Measurements from ENCODE around the gene WHAMM. TPM values are rescaled to one million over a fixed set of nuclear protein-coding genes. Genes with fewer than 3 reads are reported as not detected.
A peak's percentile ranks its signal among the peaks of the same experiment; 100 is the strongest.

WHAMM gene
- total RNA-seq, 1 experiment from 2014 or later = 6.9 TPM

DNA sequence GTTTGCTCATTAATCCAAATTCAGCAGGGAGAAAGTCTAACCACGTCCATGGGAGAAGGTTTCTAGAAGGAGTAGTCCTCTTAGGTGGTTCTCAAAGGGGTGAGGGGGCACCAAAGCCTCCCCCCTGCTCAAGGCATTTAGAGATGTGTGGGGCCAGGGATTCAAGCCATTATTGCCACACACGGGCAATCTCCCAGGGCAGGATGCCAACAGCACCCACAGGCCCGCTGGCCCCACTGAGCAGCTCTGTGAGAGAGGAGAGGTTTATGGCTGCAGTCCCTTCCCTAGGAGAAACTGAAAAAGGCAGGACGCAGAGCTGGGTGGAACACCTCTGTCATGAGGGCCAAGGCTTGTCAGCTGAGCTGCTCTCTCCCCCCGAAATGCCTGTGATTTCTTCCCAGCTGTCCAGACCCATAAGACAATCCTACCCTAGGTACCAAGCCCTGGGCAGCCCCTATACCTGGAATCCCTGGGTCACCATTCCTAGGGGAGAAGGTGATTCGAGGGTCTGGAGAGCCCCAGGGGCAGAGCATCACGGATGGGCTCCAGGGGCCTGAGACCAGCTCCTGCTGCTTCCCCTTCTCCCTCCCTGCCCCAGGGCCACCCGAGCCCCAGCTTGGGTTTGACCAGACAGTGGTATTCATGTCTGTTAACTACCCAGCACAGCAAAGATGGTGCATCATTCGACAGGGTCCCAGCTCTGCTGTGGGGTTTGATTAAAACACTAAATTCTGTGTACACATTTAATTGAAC lies 39.0 kb downstream of the WHAMM start:
- H3K27ac ChIP-seq = no peak overlapping the region
- no peak overlapping the region for H3K4me3 ChIP-seq
- no peak overlapping the region for H3K4me2 ChIP-seq
- no peaks in the 10 kb centered on the region for H3K27me3 ChIP-seq (ENCODE audit: insufficient read depth, low read depth)
- H3K9me2 ChIP-seq (ENCODE audit: insufficient read depth) = no peaks in the 10 kb centered on the region
- ChIA-PET CTCF (no interaction called here), POLR2A (ENCODE audit: unreplicated experiment) (no interaction called here)
- no peaks in the 10 kb centered on the region for H4K20me1 ChIP-seq (ENCODE audit: insufficient read depth)
- no peaks in the 10 kb centered on the region for H3F3A ChIP-seq (ENCODE audit: insufficient read depth, low read depth)
- no peak for TF ChIP-seq CTCF (conservative IDR thresholded peaks at IDR 0.05)
- no peak for DNase-seq
- no TSS peak for BruUV-seq (replicated peaks)
- no peaks in the 10 kb centered on the region for H3K79me2 ChIP-seq (ENCODE audit: low read depth)
- H3K4me1 ChIP-seq (replicated peaks; ENCODE audit: insufficient read depth) = no peaks in the 10 kb centered on the region
- no peaks in the 10 kb centered on the region for H3K9me3 ChIP-seq (ENCODE audit: insufficient read depth, low read depth)
- H3K36me3 ChIP-seq (ENCODE audit: low read depth) = no peaks in the 10 kb centered on the region
- H2AFZ ChIP-seq = no peak overlapping the region
- intact Hi-C loops (cut with micrococcal nuclease; ENCODE audit: unreplicated experiment) = loop anchor here (2.0 to 5.0 kb wide), 2 partner anchors 139 to 152 kb away; partner anchors contain the start of gene RAMAC

GRCh38 chr15:82849556-82850512 lies 40.4 kb downstream of the WHAMM start:
- no peak overlapping the region for H3K4me2 ChIP-seq
- no peaks in the 10 kb centered on the region for H4K20me1 ChIP-seq (ENCODE audit: insufficient read depth)
- BruUV-seq (replicated peaks) = no TSS peak
- no peak overlapping the region for H2AFZ ChIP-seq
- TF ChIP-seq CTCF (conservative IDR thresholded peaks at IDR 0.05) (peak; percentile 65), EZH2 (IDR thresholded peaks at IDR 0.05; ENCODE audit: low read depth) (no peak)
- no peaks in the 10 kb centered on the region for H3K9me3 ChIP-seq (ENCODE audit: insufficient read depth, low read depth)
- POLR2A ChIA-PET (ENCODE audit: unreplicated experiment) = interaction anchor here (0.6 kb wide), 1 partner anchor 589 kb away, joined by 26 read pairs; no protein-coding TSS in a partner anchor
- no peaks in the 10 kb centered on the region for H3K4me1 ChIP-seq (replicated peaks; ENCODE audit: insufficient read depth)
- H3K79me2 ChIP-seq (ENCODE audit: low read depth) = no peaks in the 10 kb centered on the region
- CTCF ChIA-PET = no interaction called here
- no peak overlapping the region for H3K27ac ChIP-seq
- no peak overlapping the region for H3K4me3 ChIP-seq
- peak; percentile 44 to 46 for DNase-seq
- no peaks in the 10 kb centered on the region for H3K27me3 ChIP-seq (ENCODE audit: insufficient read depth, low read depth)
- H3K36me3 ChIP-seq (ENCODE audit: low read depth) = no peaks in the 10 kb centered on the region
- H3K9me2 ChIP-seq (ENCODE audit: insufficient read depth) = no peaks in the 10 kb centered on the region
- intact Hi-C loops (cut with micrococcal nuclease; ENCODE audit: unreplicated experiment) = loop anchor here (2.0 to 5.0 kb wide), 2 partner anchors 137 to 151 kb away; partner anchors contain the start of gene RAMAC
- H3F3A ChIP-seq (ENCODE audit: insufficient read depth, low read depth) = no peaks in the 10 kb centered on the region

- intact Hi-C loops (cut with micrococcal nuclease; ENCODE audit: unreplicated experiment) = no loop called here
- DNase-seq = no peak
- Histone ChIP-seq H2AFZ (no peak overlapping the region), H3K9me2 (ENCODE audit: insufficient read depth) (no peaks in the 10 kb centered on the region), H3K27ac (no peak overlapping the region), H3K4me3 (no peak overlapping the region), H3K79me2 (ENCODE audit: low read depth) (no peaks in the 10 kb centered on the region), H3K9me3 (ENCODE audit: insufficient read depth, low read depth) (no peaks in the 10 kb centered on the region), H4K20me1 (ENCODE audit: insufficient read depth) (no peaks in the 10 kb centered on the region), H3K36me3 (ENCODE audit: low read depth) (no peaks in the 10 kb centered on the region), H3K4me2 (no peak overlapping the region), H3K27me3 (ENCODE audit: insufficient read depth, low read depth) (no peaks in the 10 kb centered on the region), H3K4me1 (replicated peaks; ENCODE audit: insufficient read depth) (no peaks in the 10 kb centered on the region), H3F3A (ENCODE audit: insufficient read depth, low read depth) (no peaks in the 10 kb centered on the region)
- TF ChIP-seq EZH2 (IDR thresholded peaks at IDR 0.05; ENCODE audit: low read depth) = no peak
- TF ChIP-seq CTCF (conservative IDR thresholded peaks at IDR 0.05) = no peak
- BruUV-seq (replicated peaks) = no TSS peak
- CTCF ChIA-PET = no interaction called here
- POLR2A ChIA-PET (ENCODE audit: unreplicated experiment) = no interaction called here
Measured at GRCh38 chr15:82850731-82851130, 41.3 kb downstream of the WHAMM start.

All from PC-9 (cell line).